ENCODE results near the gene PHYKPL.

GRCh38 chr5:178192787-178193186 is 39.8 kb downstream of the PHYKPL start:
- no peak for TF ChIP-seq POLR2A (IDR thresholded peaks at IDR 0.05; ENCODE audit: low read length)
- TF ChIP-seq GATA1 (IDR thresholded peaks at IDR 0.05; ENCODE audit: low read depth, low read length), result no peak

All from erythroblast (primary cell).